ENCODE data around the gene TIAM2.

GRCh38 chr6:155141002-155141401 is 145.9 kb downstream of the TIAM2 start:
- TF ChIP-seq CTCF (IDR thresholded peaks at IDR 0.05): no peak
- TF ChIP-seq POLR2A (IDR thresholded peaks at IDR 0.05): no peak
- no peak for TF ChIP-seq POLR2AphosphoS5 (IDR thresholded peaks at IDR 0.05)
